Measurements from ENCODE around the gene SH3GL1. TPM values are rescaled to one million over a fixed set of nuclear protein-coding genes. Genes with fewer than 3 reads are reported as not detected.

The SH3GL1 gene
- total RNA-seq, 2 experiments from 2014 or later, result 33.2 to 38.9 TPM

DNA sequence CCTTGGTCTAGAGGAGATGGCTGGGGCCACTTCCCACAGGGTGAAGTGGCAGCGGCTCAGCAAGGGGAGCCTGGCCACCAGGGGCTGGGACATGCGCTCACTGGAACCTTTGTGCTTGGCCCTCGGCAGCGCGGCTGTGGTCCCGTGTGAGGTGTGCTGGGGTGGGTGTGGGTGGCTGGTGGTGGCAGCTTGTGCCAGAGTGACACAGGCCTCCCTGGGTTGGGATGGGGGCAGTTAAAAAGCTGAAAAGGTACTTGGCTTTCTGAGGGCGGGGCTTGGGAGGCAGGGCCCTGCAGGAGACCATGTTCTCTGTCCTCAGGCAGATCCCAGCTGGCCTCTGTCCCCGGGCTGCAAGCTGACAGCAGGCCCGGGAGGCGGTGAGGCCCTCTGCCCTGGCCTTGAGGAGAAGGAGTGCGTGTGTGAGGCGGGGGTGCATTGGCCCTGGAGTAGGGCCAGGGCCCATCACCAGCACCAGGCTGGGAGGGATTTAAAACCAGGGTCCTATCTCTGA is 39.7 kb downstream of the SH3GL1 start:
- H4K20me1 ChIP-seq (ENCODE audit: insufficient read depth, low read length), result no peaks in the 10 kb centered on the region
- intact Hi-C loops (cut with micrococcal nuclease; ENCODE audit: unreplicated experiment), result no loop called here

DNA sequence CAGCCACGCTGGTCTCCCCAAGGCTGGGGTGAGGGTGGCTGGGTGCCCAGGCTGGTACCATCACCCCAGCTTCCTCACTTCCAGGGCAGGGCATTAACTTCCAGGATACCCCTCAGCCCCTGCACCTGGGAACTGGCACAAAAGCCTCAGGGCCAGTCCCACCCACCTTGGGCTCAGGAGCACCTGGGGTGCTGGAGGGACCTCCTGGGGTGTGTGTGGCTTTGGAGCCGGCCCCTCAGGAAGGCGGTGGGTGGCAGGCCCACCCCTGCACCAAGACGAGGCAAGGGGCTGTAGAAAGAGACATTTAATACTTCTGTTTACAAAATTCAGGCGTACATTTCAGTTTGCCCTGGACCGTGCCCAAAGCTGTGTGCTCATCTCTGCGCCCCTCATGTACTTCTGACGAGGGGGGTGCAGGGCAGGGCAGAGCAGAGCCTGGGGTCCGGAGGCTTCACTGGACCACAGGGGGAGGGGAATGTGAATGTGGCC is 40.2 kb downstream of the SH3GL1 start:
- no peaks in the 10 kb centered on the region for H3K9me3 ChIP-seq (ENCODE audit: low read length)
- TF ChIP-seq, protein P1, sequence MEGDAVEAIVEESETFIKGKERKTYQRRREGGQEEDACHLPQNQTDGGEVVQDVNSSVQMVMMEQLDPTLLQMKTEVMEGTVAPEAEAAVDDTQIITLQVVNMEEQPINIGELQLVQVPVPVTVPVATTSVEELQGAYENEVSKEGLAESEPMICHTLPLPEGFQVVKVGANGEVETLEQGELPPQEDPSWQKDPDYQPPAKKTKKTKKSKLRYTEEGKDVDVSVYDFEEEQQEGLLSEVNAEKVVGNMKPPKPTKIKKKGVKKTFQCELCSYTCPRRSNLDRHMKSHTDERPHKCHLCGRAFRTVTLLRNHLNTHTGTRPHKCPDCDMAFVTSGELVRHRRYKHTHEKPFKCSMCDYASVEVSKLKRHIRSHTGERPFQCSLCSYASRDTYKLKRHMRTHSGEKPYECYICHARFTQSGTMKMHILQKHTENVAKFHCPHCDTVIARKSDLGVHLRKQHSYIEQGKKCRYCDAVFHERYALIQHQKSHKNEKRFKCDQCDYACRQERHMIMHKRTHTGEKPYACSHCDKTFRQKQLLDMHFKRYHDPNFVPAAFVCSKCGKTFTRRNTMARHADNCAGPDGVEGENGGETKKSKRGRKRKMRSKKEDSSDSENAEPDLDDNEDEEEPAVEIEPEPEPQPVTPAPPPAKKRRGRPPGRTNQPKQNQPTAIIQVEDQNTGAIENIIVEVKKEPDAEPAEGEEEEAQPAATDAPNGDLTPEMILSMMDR (conservative IDR thresholded peaks at IDR 0.05; ENCODE audit: low read length), result no peak
- no peak for TF ChIP-seq EZH2phosphoT487 (IDR thresholded peaks at IDR 0.05; ENCODE audit: borderline replicate concordance, low read depth, low read length)
- ChIA-PET POLR2A (no interaction called here), CTCF (ENCODE audit: unreplicated experiment) (no interaction called here)
- no peak overlapping the region for H3K4me2 ChIP-seq (ENCODE audit: low read length)
- no peaks in the 10 kb centered on the region for H3K79me2 ChIP-seq (ENCODE audit: insufficient read depth, low read depth, low read length)
- H2AFZ ChIP-seq (ENCODE audit: low read length), result no peak overlapping the region
- peaks cover 71% of the 10 kb centered on the region for H3K36me3 ChIP-seq (ENCODE audit: insufficient read depth, low read length)
- H3K27ac ChIP-seq (ENCODE audit: low read depth, low read length, poor library complexity, severe bottlenecking), result no peak overlapping the region
- H3K4me1 ChIP-seq (ENCODE audit: insufficient read depth, low read length, poor library complexity, severe bottlenecking), result no peaks in the 10 kb centered on the region
- no peak for DNase-seq (ENCODE audit: low spot score)
- no peak overlapping the region for H3K4me3 ChIP-seq (ENCODE audit: low read depth, low read length, poor library complexity, severe bottlenecking)
- BruUV-seq (replicated peaks), result no TSS peak
- H4K20me1 ChIP-seq (ENCODE audit: insufficient read depth, low read length), result no peaks in the 10 kb centered on the region
- H3K9me2 ChIP-seq (ENCODE audit: insufficient read depth, low read length), result no peaks in the 10 kb centered on the region
- intact Hi-C loops (cut with micrococcal nuclease; ENCODE audit: unreplicated experiment), result no loop called here

More for the DNA sequence above, 39.7 kb downstream of the SH3GL1 start:
- Histone ChIP-seq H3K9me3 (ENCODE audit: low read length) (no peaks in the 10 kb centered on the region), H2AFZ (ENCODE audit: low read length) (no peak overlapping the region), H3K9me2 (ENCODE audit: insufficient read depth, low read length) (no peaks in the 10 kb centered on the region), H3K4me2 (ENCODE audit: low read length) (no peak overlapping the region), H3K27ac (ENCODE audit: low read depth, low read length, poor library complexity, severe bottlenecking) (no peak overlapping the region), H3K36me3 (ENCODE audit: insufficient read depth, low read length) (peaks cover 77% of the 10 kb centered on the region), H3K4me3 (ENCODE audit: low read depth, low read length, poor library complexity, severe bottlenecking) (no peak overlapping the region), H3K79me2 (ENCODE audit: insufficient read depth, low read depth, low read length) (no peaks in the 10 kb centered on the region), H3K4me1 (ENCODE audit: insufficient read depth, low read length, poor library complexity, severe bottlenecking) (no peaks in the 10 kb centered on the region)
- BruUV-seq (replicated peaks), result TSS peak; percentile 56
- TF ChIP-seq, protein P1 (conservative IDR thresholded peaks at IDR 0.05; ENCODE audit: low read length), result no peak
- no peak for TF ChIP-seq EZH2phosphoT487 (IDR thresholded peaks at IDR 0.05; ENCODE audit: borderline replicate concordance, low read depth, low read length)
- DNase-seq (ENCODE audit: low spot score), result no peak
- CTCF ChIA-PET (ENCODE audit: unreplicated experiment), result no interaction called here
- POLR2A ChIA-PET, result no interaction called here

DNA sequence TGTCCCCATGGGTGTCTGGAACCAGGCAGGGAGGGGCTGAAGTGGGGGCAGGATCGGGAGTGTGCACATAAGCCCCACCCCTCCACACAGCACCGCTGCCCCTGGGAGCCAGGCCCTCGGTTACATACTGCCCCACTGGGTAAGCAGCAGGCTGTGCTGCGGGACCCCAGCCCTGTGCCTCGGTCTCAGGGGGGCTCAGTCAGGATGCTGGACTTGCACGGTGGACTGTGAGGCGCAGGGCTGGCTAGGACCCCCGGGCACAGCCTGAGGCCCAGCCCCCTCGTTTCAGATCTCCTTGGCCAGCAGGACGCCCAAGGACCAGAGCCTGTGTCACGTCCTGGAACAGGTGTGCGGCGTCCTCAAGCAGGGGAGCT is 40.7 kb downstream of the SH3GL1 start:
- Histone ChIP-seq H3K36me3 (ENCODE audit: insufficient read depth, low read length) (peaks cover 68% of the 10 kb centered on the region), H3K79me2 (ENCODE audit: insufficient read depth, low read depth, low read length) (no peaks in the 10 kb centered on the region), H4K20me1 (ENCODE audit: insufficient read depth, low read length) (no peaks in the 10 kb centered on the region), H3K4me3 (ENCODE audit: low read depth, low read length, poor library complexity, severe bottlenecking) (no peak overlapping the region), H3K4me1 (ENCODE audit: insufficient read depth, low read length, poor library complexity, severe bottlenecking) (no peaks in the 10 kb centered on the region), H2AFZ (ENCODE audit: low read length) (no peak overlapping the region), H3K9me2 (ENCODE audit: insufficient read depth, low read length) (no peaks in the 10 kb centered on the region), H3K27ac (ENCODE audit: low read depth, low read length, poor library complexity, severe bottlenecking) (no peak overlapping the region), H3K9me3 (ENCODE audit: low read length) (no peaks in the 10 kb centered on the region), H3K4me2 (ENCODE audit: low read length) (no peak overlapping the region)
- intact Hi-C loops (cut with micrococcal nuclease; ENCODE audit: unreplicated experiment), result no loop called here
- no peak for TF ChIP-seq EZH2phosphoT487 (IDR thresholded peaks at IDR 0.05; ENCODE audit: borderline replicate concordance, low read depth, low read length)
- TF ChIP-seq, protein P1 (conservative IDR thresholded peaks at IDR 0.05; ENCODE audit: low read length), result no peak
- no peak for DNase-seq (ENCODE audit: low spot score)
- CTCF ChIA-PET (ENCODE audit: unreplicated experiment), result no interaction called here
- BruUV-seq (replicated peaks), result no TSS peak
- POLR2A ChIA-PET, result no interaction called here

Data from OCI-LY7 (cell line).